ENCODE data around the gene SH2D2A.

DNA sequence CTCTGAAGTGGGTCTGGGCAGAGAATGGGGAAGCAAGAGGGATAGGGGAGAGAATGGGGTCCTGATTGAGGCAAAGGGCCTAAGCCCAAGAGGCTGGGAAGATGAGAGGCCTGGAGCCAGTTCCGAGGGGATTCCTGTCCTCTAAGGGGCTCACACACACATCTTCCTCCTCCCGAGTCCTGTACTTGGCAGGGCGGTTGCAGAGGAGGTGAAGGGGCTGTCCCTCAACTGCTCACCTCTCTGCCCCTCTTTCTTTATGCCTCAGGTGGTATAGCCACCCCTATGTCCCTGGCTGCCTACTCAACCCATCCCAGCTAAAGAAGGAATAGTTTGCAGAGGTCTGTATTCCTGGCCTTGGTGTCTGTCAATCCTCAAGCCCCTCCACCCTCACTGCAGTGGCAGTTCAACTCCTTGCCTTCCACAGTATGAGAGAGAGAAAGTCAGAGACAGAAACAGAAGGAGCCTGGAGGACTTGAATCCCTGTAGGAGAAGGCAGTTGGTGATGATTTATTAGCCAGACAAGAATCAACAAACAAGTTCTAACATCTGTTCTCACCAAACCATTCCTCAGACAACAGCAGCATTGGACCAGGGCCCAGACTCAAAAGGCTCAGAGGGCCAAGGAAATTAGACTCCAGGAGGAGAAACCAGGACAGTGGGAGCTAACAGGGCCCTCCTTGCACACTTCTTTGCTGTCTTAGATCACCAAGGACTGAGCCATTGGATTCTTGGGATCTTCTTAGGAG, 10.7 kb downstream of the SH2D2A start:
- TF ChIP-seq, protein P1, sequence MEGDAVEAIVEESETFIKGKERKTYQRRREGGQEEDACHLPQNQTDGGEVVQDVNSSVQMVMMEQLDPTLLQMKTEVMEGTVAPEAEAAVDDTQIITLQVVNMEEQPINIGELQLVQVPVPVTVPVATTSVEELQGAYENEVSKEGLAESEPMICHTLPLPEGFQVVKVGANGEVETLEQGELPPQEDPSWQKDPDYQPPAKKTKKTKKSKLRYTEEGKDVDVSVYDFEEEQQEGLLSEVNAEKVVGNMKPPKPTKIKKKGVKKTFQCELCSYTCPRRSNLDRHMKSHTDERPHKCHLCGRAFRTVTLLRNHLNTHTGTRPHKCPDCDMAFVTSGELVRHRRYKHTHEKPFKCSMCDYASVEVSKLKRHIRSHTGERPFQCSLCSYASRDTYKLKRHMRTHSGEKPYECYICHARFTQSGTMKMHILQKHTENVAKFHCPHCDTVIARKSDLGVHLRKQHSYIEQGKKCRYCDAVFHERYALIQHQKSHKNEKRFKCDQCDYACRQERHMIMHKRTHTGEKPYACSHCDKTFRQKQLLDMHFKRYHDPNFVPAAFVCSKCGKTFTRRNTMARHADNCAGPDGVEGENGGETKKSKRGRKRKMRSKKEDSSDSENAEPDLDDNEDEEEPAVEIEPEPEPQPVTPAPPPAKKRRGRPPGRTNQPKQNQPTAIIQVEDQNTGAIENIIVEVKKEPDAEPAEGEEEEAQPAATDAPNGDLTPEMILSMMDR (IDR thresholded peaks at IDR 0.05), result no peak
- no peak for TF ChIP-seq EZH2phosphoT487 (IDR thresholded peaks at IDR 0.05; ENCODE audit: borderline replicate concordance, low read depth)
